ENCODE data around the gene NOX4.

The NOX4 gene

DNA sequence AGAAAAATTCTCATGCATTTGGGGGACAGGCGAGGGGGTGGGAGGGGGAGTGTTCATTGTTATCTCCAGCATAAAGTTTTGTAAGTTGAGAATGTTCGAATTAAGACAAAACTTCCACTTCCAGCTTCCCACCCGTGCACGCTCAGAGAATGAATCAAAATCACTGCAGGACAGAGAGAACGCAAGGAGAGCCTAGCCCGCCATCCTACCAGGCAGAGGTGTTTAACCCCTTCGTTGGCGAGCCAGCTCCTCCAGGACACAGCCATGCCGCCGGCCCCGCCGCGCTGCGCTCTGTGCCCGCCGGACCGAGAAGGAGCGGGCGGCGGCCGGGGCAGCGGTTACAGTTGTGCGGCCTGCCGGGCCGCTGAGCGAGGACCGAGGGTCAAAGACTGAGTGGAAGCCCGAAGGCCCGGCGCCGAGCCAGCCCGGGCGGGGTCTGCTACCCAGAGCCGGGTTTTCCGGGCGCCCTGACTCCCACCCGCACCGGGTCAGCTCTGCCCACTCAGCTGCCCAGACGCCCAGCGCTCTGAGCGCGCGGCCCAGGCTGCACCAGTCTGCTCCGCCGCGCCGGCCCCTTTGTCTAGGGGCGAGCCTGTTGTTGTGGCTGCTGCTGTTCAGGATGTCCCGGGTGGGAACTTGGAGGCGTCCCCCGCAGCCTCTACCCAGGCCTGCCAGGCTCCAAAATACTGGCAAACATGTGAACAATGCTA lies at the start of gene NOX4:
TSS of gene NOX4 (minus strand) at position 395 of the 710 bp plus-strand sequence. CDS start at position 266, 129 bp downstream.
- Histone ChIP-seq H3K27me3 (replicated peaks) (no peaks in the 10 kb centered on the region), H3K36me3 (replicated peaks) (no peaks in the 10 kb centered on the region), H3K27ac (peak within 1 kb of the TSS; percentile 75), H3K4me3 (ENCODE audit: low read depth, low read length) (peak within 1 kb of the TSS; percentile 66)
- in situ Hi-C loops (cut with HindIII; ENCODE audit: low pct_ligation_motif_present, low sequenced_read_pairs) = no loop called here
- TF ChIP-seq, protein P1, sequence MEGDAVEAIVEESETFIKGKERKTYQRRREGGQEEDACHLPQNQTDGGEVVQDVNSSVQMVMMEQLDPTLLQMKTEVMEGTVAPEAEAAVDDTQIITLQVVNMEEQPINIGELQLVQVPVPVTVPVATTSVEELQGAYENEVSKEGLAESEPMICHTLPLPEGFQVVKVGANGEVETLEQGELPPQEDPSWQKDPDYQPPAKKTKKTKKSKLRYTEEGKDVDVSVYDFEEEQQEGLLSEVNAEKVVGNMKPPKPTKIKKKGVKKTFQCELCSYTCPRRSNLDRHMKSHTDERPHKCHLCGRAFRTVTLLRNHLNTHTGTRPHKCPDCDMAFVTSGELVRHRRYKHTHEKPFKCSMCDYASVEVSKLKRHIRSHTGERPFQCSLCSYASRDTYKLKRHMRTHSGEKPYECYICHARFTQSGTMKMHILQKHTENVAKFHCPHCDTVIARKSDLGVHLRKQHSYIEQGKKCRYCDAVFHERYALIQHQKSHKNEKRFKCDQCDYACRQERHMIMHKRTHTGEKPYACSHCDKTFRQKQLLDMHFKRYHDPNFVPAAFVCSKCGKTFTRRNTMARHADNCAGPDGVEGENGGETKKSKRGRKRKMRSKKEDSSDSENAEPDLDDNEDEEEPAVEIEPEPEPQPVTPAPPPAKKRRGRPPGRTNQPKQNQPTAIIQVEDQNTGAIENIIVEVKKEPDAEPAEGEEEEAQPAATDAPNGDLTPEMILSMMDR (IDR thresholded peaks at IDR 0.05; ENCODE audit: low read depth, low read length, missing control alignments) = no peak
- peak; percentile 42 for DNase-seq

DNA sequence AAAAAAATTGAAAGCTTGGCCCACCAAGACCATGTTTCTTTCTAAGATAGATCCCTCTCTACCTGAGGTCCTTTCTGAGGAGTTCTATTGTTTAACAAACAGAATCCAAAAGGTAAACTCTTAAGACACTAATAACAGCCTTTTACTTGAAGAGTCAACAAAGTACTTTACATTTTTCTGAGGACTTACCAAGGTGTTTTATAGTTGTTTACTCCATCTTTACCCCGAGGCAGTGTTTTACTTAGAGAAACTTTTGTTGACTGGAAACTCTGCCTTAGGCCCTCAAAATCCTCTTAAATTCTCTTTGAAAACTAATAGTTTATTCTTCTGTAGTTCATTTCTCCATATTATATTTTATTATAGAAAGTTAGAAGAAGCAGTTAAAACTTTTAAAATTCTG lies 49.7 kb upstream of the NOX4 start:
- DNase-seq = no peak
- no peak overlapping the region for H3K4me3 ChIP-seq (ENCODE audit: low read depth, low read length)
- H3K36me3 ChIP-seq (replicated peaks) = no peaks in the 10 kb centered on the region
- in situ Hi-C loops (cut with HindIII; ENCODE audit: low pct_ligation_motif_present, low sequenced_read_pairs) = no loop called here
- TF ChIP-seq, protein P1 (IDR thresholded peaks at IDR 0.05; ENCODE audit: low read depth, low read length, missing control alignments) = no peak
- H3K27ac ChIP-seq = no peak overlapping the region
- H3K27me3 ChIP-seq (replicated peaks) = no peaks in the 10 kb centered on the region

DNA sequence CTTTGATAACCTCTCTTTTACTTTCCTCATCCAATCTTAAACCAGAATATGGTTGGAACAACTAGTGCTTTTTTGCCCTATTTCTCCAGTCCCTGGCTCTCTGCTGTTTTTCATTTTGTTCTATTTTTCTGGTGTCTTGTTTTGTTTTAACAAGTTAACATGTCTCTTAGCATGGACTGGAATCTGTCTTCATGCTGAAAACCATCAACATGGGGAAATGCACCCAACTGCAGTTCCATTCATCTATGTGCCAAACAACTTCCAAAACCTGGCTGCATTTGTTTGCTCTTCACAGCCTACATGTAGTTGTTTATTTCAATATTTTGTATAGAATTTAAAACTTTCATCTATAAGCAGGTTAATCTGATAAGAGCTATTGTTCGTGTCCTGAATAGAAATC lies 46.8 kb upstream of the NOX4 start:
- no peak for DNase-seq
- TF ChIP-seq, protein P1 (IDR thresholded peaks at IDR 0.05; ENCODE audit: low read depth, low read length, missing control alignments) = no peak
- in situ Hi-C loops (cut with HindIII; ENCODE audit: low pct_ligation_motif_present, low sequenced_read_pairs) = no loop called here
- no peaks in the 10 kb centered on the region for H3K36me3 ChIP-seq (replicated peaks)
- no peak overlapping the region for H3K4me3 ChIP-seq (ENCODE audit: low read depth, low read length)
- H3K27me3 ChIP-seq (replicated peaks) = no peaks in the 10 kb centered on the region
- H3K27ac ChIP-seq = no peak overlapping the region

DNA sequence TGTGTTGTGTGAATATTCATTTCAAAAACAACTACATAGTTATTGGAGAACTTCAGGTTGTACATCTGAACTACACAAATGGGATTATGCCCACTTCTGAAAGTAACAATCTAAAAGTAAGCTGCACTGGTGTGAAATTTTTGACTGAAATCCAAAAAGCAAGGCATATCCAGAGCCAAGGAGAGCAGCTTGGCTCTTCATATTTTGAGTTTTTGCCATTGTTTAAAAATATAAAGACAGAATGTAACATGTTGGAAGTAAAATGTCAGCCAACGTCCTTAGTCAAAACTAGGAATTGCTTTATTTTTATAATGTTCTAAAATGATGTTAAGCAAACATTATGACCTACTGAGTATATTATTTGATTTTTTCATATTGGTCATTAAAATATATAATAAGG lies 45.8 kb upstream of the NOX4 start:
- in situ Hi-C loops (cut with HindIII; ENCODE audit: low pct_ligation_motif_present, low sequenced_read_pairs) = no loop called here
- no peak for DNase-seq
- TF ChIP-seq, protein P1 (IDR thresholded peaks at IDR 0.05; ENCODE audit: low read depth, low read length, missing control alignments) = no peak

DNA sequence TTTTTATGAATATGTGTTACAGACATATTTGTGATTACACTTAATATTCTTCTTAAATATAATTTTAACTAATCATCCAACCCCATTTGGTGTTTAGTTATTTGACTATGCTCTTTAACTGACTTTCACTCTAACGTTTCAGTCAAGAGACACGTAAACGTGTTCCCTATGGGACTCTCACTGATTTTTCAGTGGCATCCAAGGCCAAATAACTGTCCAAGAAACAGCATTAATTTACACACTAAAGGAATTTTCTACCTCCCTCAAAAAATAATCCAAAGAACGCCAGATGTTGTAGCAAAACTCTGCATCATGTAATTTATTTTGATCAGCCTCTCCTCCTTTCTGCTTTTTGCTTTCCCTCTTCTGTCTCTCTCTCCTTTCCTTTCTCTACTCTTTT lies 44.0 kb upstream of the NOX4 start:
- in situ Hi-C loops (cut with HindIII; ENCODE audit: low pct_ligation_motif_present, low sequenced_read_pairs) = no loop called here
- DNase-seq = no peak
- H3K4me3 ChIP-seq (ENCODE audit: low read depth, low read length) = no peak overlapping the region
- TF ChIP-seq, protein P1 (IDR thresholded peaks at IDR 0.05; ENCODE audit: low read depth, low read length, missing control alignments) = no peak
- H3K36me3 ChIP-seq (replicated peaks) = no peaks in the 10 kb centered on the region
- no peaks in the 10 kb centered on the region for H3K27me3 ChIP-seq (replicated peaks)
- H3K27ac ChIP-seq = no peak overlapping the region

More for the DNA sequence above, 45.8 kb upstream of the NOX4 start:
- Histone ChIP-seq H3K27ac (no peak overlapping the region), H3K36me3 (replicated peaks) (no peaks in the 10 kb centered on the region), H3K27me3 (replicated peaks) (no peaks in the 10 kb centered on the region), H3K4me3 (ENCODE audit: low read depth, low read length) (no peak overlapping the region)

Data from brain microvascular endothelial cell (primary cell).